Hematopoietic multipotent progenitor cell treated with erythropoietin and hydrocortisone succinate and interleukin-3 and kit ligand, for 6 days (in vitro differentiated cells): ENCODE data around the gene IL23R.
A peak's percentile ranks its signal among the peaks of the same experiment; 100 is the strongest.

Experiments
- DNase-seq: peaks from one replicate; pipeline ENCODE4 v3.0.0-alpha.2; 2015

The IL23R gene

DNA sequence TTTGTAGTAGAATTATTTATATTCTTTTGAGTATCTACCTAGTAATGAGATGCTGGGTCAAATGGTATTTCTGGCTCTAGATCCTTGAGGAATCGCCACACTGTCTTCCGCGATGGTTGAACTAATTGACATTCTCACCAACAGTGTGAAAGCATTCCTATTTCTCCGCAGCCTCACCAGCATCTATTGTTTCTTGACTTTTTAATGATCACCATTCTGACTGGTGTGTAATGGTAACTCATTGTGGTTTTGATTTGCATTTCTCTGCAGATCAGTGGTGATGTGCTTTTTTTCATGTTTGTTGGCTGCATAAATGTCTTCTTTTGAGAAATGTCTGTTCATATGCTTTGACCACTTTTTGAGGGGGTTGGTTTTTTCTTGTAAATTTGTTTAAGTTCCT, 15.3 kb upstream of the IL23R start:
- DNase-seq: no peak

DNA sequence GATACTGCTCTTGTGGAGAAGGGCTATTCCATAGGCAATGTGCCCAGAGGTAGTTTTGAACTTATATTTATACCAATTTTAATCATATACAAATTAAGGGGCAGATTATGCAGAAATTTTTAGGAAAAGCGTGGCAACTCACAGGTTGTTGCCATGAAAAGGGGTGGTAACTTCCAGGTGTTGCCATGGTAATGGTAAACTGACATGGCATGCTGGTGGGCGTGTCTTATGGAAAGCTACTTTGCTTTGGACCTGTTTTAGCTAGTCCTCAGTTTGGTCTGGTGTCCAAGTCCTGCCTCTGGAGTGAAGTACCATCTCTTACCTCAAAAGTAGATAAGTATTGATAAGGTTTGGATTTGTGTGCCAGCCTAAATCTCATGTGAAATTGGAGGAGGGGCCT, 7.9 kb upstream of the IL23R start:
- no peak for DNase-seq

GRCh38 chr1:67159233-67159632, 7.0 kb upstream of the IL23R start:
- no peak for DNase-seq

DNA sequence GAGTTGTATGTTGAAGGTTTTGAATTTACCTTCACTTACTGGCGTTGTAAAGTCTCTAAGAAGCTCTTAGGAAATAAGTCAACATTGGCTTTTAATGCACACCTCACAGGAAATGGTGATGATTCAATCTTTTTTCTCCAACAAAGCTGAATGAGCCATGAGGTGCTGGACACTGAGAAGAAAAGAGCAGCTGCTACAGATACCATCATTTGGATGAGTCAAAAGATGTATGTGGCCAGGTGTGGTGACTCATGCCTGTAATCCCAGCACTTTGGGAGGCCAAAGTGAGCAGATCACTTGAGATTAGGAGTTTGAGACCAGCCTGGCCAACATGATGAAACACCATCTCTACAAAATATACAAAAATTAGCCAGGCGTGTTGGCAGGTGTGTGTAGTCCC, 3.3 kb upstream of the IL23R start:
- DNase-seq: no peak

- DNase-seq: no peak
Measured at GRCh38 chr1:67165468-67166041, 699 bp upstream of the IL23R start.

DNA sequence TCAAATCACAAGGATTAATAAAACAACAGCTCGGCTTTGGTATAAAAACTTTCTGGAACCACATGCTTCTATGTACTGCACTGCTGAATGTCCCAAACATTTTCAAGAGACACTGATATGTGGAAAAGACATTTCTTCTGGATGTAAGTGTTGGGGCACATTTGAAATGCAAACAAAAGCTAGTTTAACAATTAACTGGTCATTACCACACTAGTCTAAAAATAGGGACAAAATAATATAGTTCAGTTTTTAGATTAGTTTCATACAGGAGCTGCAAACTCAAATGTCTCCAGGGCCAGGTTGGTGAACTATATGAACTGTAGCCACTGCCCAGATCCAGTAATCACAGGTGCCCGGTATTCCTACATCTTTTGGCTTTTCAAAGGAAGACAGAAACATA, 3.2 kb downstream of the IL23R start:
- no peak for DNase-seq

GRCh38 chr1:67169932-67170331, 3.7 kb downstream of the IL23R start:
- no peak for DNase-seq

- peak; percentile 33 for DNase-seq
Measured at GRCh38 chr1:67170751-67171573, 4.7 kb downstream of the IL23R start.

- no peak for DNase-seq
Measured at GRCh38 chr1:67171574-67171955, 5.3 kb downstream of the IL23R start.

DNA sequence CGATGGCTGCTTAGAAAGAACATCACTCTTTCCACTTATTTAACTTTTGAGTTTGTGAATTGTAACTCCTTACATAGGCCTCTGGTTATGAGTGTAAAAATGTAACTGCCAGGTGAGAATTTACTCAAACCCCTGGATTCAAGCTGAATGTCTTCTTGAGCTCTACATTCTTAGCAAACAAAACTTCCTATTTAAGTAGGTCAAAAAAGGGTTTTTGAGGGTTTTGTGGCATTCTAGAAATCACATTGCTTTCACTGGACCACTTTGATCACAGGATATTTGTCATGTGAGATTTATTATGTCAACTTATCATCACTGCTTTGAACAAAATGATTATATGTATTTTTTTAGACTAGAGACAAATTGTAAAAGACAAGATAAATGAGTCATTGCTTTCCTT, 5.7 kb downstream of the IL23R start:
- DNase-seq: no peak

DNA sequence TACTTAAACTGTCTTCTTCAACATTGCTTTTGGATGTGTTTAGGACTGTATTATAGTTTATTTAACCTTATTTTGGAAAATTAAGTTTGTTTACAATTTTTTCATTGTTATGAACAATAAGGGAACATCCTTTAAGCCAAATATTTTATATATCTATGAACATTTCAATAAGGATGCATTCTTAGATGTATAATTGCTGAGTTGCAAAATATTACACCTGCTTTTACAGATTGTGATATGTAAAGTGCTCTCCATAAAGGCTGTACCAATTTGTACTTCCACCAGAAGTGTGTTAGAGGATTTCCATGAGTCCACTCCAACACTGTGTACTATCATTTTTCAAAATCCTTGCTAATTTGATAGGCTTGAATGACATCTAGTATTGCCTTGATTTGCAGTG, 7.7 kb downstream of the IL23R start:
- DNase-seq: no peak

GRCh38 chr1:67174716-67175284, 8.5 kb downstream of the IL23R start:
- no peak for DNase-seq

DNA sequence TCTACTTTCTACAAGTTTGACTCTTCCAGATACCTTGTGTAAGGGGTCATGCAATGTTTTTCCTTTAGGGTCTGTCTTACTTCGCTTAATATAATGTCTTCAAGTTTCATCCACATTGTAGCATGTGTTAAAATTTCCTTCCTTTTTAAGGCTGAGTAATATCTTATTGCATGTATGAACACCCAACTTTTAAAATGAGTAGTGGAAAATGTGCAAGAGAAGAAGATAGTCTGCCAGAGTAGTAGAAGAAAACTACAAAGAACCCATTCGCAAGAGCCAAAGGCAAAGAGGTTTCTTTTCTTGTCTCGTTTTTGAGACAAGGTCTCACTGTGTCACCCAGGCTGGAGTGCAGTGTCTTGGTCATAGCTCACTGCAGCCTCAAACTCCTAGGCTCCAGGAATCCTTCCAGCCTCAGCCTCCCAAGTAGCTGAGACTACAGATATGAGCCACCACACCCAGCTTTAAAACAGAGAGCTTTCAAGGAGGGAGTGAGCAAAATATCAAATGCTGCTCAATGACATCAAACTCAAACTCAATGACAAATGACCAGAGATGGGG, 9.4 kb downstream of the IL23R start:
- DNase-seq: no peak

- no peak for DNase-seq
Measured at GRCh38 chr1:67184838-67185421, 18.7 kb downstream of the IL23R start.

DNA sequence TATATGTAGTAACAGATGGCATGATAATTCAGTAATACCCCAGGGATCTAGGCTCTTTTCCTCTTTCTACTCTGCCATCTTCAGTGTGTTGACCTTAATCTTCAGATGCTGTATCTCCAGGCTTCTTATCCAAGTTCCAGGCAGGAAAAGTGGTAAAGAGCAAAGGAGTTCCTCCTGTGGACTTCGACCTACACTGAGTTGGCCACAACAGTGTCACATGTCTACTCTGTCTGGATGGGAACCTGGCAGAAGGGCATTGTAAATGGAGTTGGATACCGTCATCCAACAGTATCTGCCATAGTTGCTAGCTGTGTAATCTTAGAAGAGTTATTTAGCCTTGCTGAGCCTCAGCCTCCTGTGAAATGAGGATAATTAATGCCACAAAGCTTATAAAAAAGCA, 21.9 kb downstream of the IL23R start:
- no peak for DNase-seq

DNA sequence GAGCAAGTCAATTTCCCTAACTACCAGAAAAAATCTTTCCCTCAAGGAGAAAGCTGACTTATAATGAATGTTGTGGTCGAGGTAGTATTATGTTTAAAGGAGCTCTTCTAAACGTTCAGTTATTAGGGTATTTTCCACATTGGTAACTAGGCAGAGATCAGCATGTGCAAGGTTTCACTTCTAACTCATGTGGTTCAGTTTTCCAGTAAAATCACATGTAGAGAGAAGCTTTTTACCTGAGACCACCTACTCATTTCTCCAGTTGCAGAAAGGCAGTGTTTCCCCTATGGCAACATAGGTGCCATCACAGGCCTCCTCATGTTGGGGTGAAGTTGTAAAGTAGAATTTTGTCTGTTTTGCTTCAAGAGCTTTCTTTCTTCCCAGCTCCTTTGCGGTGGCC, 23.7 kb downstream of the IL23R start:
- no peak for DNase-seq

- DNase-seq: no peak
Measured at GRCh38 chr1:67190410-67190809, 24.2 kb downstream of the IL23R start.

GRCh38 chr1:67190942-67191341, 24.7 kb downstream of the IL23R start:
- no peak for DNase-seq

GRCh38 chr1:67191668-67192520, 25.6 kb downstream of the IL23R start:
- peak; percentile 69 for DNase-seq

DNA sequence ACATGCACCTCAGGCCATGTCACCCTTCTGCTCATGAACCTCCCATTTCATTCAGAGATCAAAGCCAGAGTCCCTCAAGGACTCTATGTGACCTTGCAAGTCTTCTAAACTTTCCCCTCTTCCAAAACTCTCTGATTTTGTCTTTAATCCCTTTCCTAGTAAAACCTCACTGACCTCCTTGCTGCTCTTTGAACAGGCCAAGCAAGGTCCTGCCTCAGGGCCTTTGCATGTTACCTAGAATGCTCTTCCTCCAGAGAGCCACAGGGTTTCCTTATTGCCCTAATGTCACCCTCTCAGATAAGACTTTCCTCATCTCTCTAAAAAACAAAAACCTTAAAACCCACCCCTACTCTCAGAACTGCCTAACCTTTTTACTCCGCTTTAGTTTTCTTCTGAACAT, 26.6 kb downstream of the IL23R start:
- no peak for DNase-seq

GRCh38 chr1:67193704-67194103, 27.4 kb downstream of the IL23R start:
- DNase-seq: no peak

GRCh38 chr1:67194209-67194863, 28.1 kb downstream of the IL23R start:
- DNase-seq: peak; percentile 23
